Endothelial cell of umbilical vein (primary cell): ENCODE data around the gene ILKAP. TPM values are rescaled to one million over a fixed set of nuclear protein-coding genes. Genes with fewer than 3 reads are reported as not detected.

Experiments
- BruUV-seq: library from RNA; stranded (reverse); fragments of 400-500 nt; replicated peaks from 2 replicates; lab custom pipeline; 2021; lab: Mats Ljungman, UMichigan
- CTCF ChIA-PET: fragments of 300-600, 350-600 bp; sonication (Branson Sonifier 250); formaldehyde crosslinking; loops from one replicate; lab custom pipeline; 2021; ENCODE audit warnings: antibody characterized with exemption, inconsistent platforms; lab: Charles Lee
- POLR2A ChIA-PET: fragments of 300-600, 350-600 bp; sonication (Branson Sonifier 250); formaldehyde crosslinking; loops from one replicate; lab custom pipeline; 2021; ENCODE audit warnings: antibody characterized with exemption, inconsistent platforms; lab: Charles Lee
- DNase-seq: peaks from one replicate; pipeline ENCODE4 v3.0.0-alpha.2; 2011; ENCODE audit warnings: low read depth, low spot score
- FAIRE-seq: peaks from 2 replicates; lab custom pipeline; 2011; peaks lifted over from hg19 to GRCh38; lab: Jason Lieb, UNC
- H2AFZ ChIP-seq: 2 replicates; pipeline ENCODE4 v1.6.0; 2012; ENCODE audit warnings: low read depth, low read length, control low read depth, inconsistent platforms
- H3K27ac ChIP-seq: 2 replicates; pipeline ENCODE4 v1.5.1; 2011; ENCODE audit warnings: low read depth, mild to moderate bottlenecking, control low read depth, low read length, moderate library complexity; ENCODE audit not compliant: insufficient read depth
- H3K27me3 ChIP-seq, 2 experiments: 2 replicates each; pipeline versions ENCODE4 v1.6.0 to v1.6.1; 2011; ENCODE audit warnings: low read length in 2 of 2, mixed read lengths in 1 of 2; ENCODE audit not compliant: control insufficient read depth in 2 of 2, insufficient read depth in 2 of 2
- H3K36me3 ChIP-seq, 2 experiments: 2 replicates in 1 of 2; 3 replicates in 1 of 2; pipeline ENCODE4 v1.5.1; 2011; ENCODE audit warnings: low read length in 2 of 2, mild to moderate bottlenecking in 1 of 2, moderate library complexity in 1 of 2; ENCODE audit not compliant: control insufficient read depth in 2 of 2, insufficient read depth in 2 of 2; ENCODE audit errors: extremely low read depth in 1 of 2
- H3K4me1 ChIP-seq: 3 replicates; pipeline ENCODE4 v1.5.1; 2011; ENCODE audit warnings: mild to moderate bottlenecking, low read length; ENCODE audit not compliant: control insufficient read depth, insufficient read depth; ENCODE audit errors: extremely low read depth
- H3K4me2 ChIP-seq: 2 replicates; pipeline ENCODE4 v1.6.1; 2011; ENCODE audit warnings: low read length, control low read depth, mixed read lengths; ENCODE audit not compliant: insufficient read depth
- H3K4me3 ChIP-seq, 3 experiments: fragments of 200-600 bp in 1 of 3; sonication (generic), shearing (Covaris generic) in 1 of 3; replicated peaks in 1 of 3; 2 replicates each; pipeline ENCODE4 v1.5.1; 2011 to 2016; ENCODE audit warnings: control low read depth in 3 of 3, low read length in 3 of 3, mild to moderate bottlenecking in 2 of 3, inconsistent platforms in 1 of 3, low read depth in 1 of 3, moderate library complexity in 1 of 3; ENCODE audit not compliant: insufficient read depth in 1 of 3
- H3K79me2 ChIP-seq: 2 replicates; pipeline ENCODE4 v1.6.0; 2012; ENCODE audit warnings: low read length, inconsistent platforms; ENCODE audit not compliant: control insufficient read depth, insufficient read depth
- H3K9ac ChIP-seq: replicated peaks from 2 replicates; pipeline ENCODE3; 2011; ENCODE audit warnings: low read length, control low read depth; ENCODE audit not compliant: insufficient read depth; ENCODE audit errors: extremely low read depth
- H3K9me1 ChIP-seq: replicated peaks from 3 replicates; pipeline ENCODE4 v1.6.0; 2011; ENCODE audit warnings: mild to moderate bottlenecking, low read length; ENCODE audit not compliant: control insufficient read depth, insufficient read depth; ENCODE audit errors: extremely low read depth
- H3K9me3 ChIP-seq: replicated peaks from 2 replicates; pipeline ENCODE4 v1.5.1; 2012; ENCODE audit warnings: low read length, inconsistent platforms; ENCODE audit not compliant: control insufficient read depth, insufficient read depth
- H4K20me1 ChIP-seq: replicated peaks from 2 replicates; pipeline ENCODE3; 2011; ENCODE audit warnings: mild to moderate bottlenecking, low read length; ENCODE audit not compliant: control insufficient read depth, insufficient read depth; ENCODE audit errors: extremely low read depth
- EZH2 ChIP-seq: IDR thresholded peaks from 2 replicates; pipeline ENCODE4 v1.6.1; 2012; ENCODE audit warnings: borderline replicate concordance, low read depth, mild to moderate bottlenecking, moderate library complexity, low read length, inconsistent platforms; ENCODE audit not compliant: severe bottlenecking
- FOS ChIP-seq: IDR thresholded peaks from 2 replicates; pipeline ENCODE4 v1.6.1; 2011; ENCODE audit warnings: mild to moderate bottlenecking, low read length, moderate library complexity, borderline replicate concordance; ENCODE audit not compliant: insufficient read depth
- GATA2 ChIP-seq: IDR thresholded peaks from 2 replicates; pipeline ENCODE4 v1.7.0; 2011; ENCODE audit warnings: low read depth, mild to moderate bottlenecking, moderate library complexity, mixed read lengths, low read length; ENCODE audit not compliant: insufficient read length, insufficient read depth
- JUN ChIP-seq: IDR thresholded peaks from 2 replicates; pipeline ENCODE4 v1.6.1; 2011; ENCODE audit warnings: borderline replicate concordance, low read depth; ENCODE audit not compliant: insufficient read length, insufficient read depth
- MYC ChIP-seq: IDR thresholded peaks from one replicate; pipeline ENCODE4 v1.6.1; 2011; ENCODE audit warnings: mild to moderate bottlenecking, low read depth, low read length
- POLR2A ChIP-seq: IDR thresholded peaks from 2 replicates; pipeline ENCODE4 v1.6.1; 2012; ENCODE audit warnings: low read depth, mild to moderate bottlenecking, control low read depth, low read length
- POLR2AphosphoS5 ChIP-seq: IDR thresholded peaks from 2 replicates; pipeline ENCODE4 v1.6.1; 2012; ENCODE audit warnings: low read depth, mild to moderate bottlenecking, control low read depth, low read length, moderate library complexity; ENCODE audit not compliant: insufficient read depth
- dilution Hi-C: fragments of 300-500 bp; cut with MboI; formaldehyde crosslinking; loops from one replicate; pipeline ENCODE4 v1.15.0; 2019; ENCODE audit warnings: low sequenced_read_pairs; ENCODE audit not compliant: extremely low pct_ligation_motif_present
- intact Hi-C: fragments of 100-400 bp; cut with micrococcal nuclease; formaldehyde crosslinking; loops from one replicate; pipeline ENCODE4 v1.10.0; 2022
- polyA plus RNA-seq, 4 experiments: library from polyadenylated mRNA; depleted of rRNA in 3 of 4; stranded (reverse) in 3 of 4; unstranded in 1 of 4; fragments of >200 nt; gene quantifications; 2 replicates each; pipeline versions ENCODE4 v1.2.1 to v1.2.3, GENCODE V29; 2011 to 2012; ENCODE audit warnings: missing spikeins in 1 of 4
- total RNA-seq: library from RNA; stranded (reverse); gene quantifications from 2 replicates; pipeline ENCODE4 v1.2.3, GENCODE V29; 2021
- TF ChIP-seq, protein P1 (sequence below), 2 donors: IDR thresholded peaks; 1 replicate in 1 of 2; 2 replicates in 1 of 2; pipeline ENCODE4 v1.5.1; 2011; ENCODE audit warnings: low read length in 2 of 2, mild to moderate bottlenecking in 2 of 2, moderate library complexity in 2 of 2, control low read depth in 1 of 2, inconsistent platforms in 1 of 2, low read depth in 1 of 2; ENCODE audit not compliant: insufficient read depth in 1 of 2; ENCODE audit errors: extremely low read depth in 1 of 2
- TF ChIP-seq, protein P2 (sequence below): IDR thresholded peaks from 2 replicates; pipeline ENCODE4 v1.6.1; 2011; ENCODE audit not compliant: insufficient read depth, insufficient read length

The ILKAP gene
- total and polyA plus RNA-seq, 2 donors (not counting 3 experiments of a cell fraction or from before 2014, with no cell fraction given): 49.2 to 49.8 TPM

DNA sequence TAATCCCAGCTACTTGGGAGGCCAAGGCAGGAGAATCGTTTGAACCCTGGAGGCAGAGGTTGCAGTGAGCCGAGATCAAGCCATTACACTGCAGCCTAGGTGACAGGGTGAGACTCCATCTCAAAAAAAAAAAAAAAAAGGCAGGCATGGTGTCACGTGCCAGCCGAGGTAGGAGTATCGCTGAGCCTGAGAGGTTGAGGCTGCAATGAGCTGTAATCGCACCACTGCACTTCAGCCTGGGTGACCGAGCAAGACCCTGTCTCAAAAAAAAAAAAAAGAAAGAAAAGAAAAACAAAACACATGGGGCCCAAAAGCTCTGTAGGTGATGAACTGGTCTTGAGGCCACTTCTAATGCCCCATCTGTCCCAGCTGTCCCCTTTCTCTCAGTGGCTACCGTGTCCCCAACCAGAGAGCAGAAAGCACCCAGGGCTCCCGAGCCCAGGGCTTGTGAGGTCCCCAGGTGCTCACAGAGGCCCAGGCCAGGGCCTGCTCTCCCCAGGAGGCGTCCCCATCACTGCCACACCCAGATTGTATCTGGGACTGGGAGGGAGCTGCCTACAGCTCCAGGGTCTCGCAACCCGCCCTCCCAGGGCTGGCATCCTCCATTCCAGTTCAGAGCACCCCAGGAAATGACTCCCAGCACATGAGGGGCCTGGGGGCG is 56.5 kb downstream of the ILKAP start:
- no peaks in the 10 kb centered on the region for H3K79me2 ChIP-seq
- H3K9me3 ChIP-seq: no peaks in the 10 kb centered on the region
- no peaks in the 10 kb centered on the region for H4K20me1 ChIP-seq
- H3K36me3 ChIP-seq: no peaks in the 10 kb centered on the region
- CTCF ChIA-PET: no interaction called here
- TF ChIP-seq, protein P1, sequence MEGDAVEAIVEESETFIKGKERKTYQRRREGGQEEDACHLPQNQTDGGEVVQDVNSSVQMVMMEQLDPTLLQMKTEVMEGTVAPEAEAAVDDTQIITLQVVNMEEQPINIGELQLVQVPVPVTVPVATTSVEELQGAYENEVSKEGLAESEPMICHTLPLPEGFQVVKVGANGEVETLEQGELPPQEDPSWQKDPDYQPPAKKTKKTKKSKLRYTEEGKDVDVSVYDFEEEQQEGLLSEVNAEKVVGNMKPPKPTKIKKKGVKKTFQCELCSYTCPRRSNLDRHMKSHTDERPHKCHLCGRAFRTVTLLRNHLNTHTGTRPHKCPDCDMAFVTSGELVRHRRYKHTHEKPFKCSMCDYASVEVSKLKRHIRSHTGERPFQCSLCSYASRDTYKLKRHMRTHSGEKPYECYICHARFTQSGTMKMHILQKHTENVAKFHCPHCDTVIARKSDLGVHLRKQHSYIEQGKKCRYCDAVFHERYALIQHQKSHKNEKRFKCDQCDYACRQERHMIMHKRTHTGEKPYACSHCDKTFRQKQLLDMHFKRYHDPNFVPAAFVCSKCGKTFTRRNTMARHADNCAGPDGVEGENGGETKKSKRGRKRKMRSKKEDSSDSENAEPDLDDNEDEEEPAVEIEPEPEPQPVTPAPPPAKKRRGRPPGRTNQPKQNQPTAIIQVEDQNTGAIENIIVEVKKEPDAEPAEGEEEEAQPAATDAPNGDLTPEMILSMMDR (IDR thresholded peaks at IDR 0.05; ENCODE audit: extremely low read depth in 1 of 2, insufficient read depth in 1 of 2, low read depth in 1 of 2, low read length in 2 of 2): no peak
- no peak for TF ChIP-seq POLR2A
- no peak for TF ChIP-seq EZH2
- no peak for TF ChIP-seq GATA2
- H3K9ac ChIP-seq: no peak overlapping the region
- no peak overlapping the region for H3K4me2 ChIP-seq
- BruUV-seq: no TSS peak
- no peaks in the 10 kb centered on the region for H3K4me1 ChIP-seq
- no peak for DNase-seq
- POLR2A ChIA-PET: no interaction called here
- no peak overlapping the region for H2AFZ ChIP-seq
- H3K27me3 ChIP-seq: no peaks in the 10 kb centered on the region
- no peak for FAIRE-seq
- no peak overlapping the region for H3K4me3 ChIP-seq
- intact Hi-C loops (no loop called here), dilution Hi-C loops (no loop called here)
- H3K9me1 ChIP-seq: no peaks in the 10 kb centered on the region
- no peak overlapping the region for H3K27ac ChIP-seq

DNA sequence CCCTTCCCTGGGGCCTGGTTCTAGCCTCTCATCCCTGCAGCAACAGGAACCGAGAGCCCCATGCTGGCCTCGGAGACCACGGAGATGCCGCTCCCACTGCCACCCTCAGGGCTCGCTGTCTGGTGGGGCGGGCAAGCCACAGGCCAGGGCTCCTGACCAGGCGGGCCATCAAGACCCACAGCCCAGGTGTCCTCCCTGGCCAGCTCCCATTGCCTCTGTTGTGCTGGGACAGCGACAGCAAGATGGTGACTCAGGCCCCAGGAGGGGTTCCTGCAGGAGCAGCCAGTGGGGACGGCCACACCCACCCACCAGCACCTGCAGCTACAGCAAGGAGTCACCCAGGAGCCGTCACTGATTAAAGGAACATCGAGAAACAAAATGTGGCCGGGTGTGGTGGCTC is 57.6 kb downstream of the ILKAP start:
- no peak overlapping the region for H3K27ac ChIP-seq
- no peaks in the 10 kb centered on the region for H4K20me1 ChIP-seq
- DNase-seq (no peak), FAIRE-seq (no peak)
- ChIA-PET CTCF (no interaction called here), POLR2A (no interaction called here)
- TF ChIP-seq FOS (no peak), POLR2AphosphoS5 (no peak), JUN (no peak), MYC (no peak), GATA2 (no peak), POLR2A (no peak), EZH2 (no peak)
- TF ChIP-seq, protein P2, sequence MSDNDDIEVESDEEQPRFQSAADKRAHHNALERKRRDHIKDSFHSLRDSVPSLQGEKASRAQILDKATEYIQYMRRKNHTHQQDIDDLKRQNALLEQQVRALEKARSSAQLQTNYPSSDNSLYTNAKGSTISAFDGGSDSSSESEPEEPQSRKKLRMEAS: no peak
- TF ChIP-seq, protein P1 (IDR thresholded peaks at IDR 0.05; ENCODE audit: extremely low read depth in 1 of 2, insufficient read depth in 1 of 2, low read depth in 1 of 2, low read length in 2 of 2): no peak
- no peaks in the 10 kb centered on the region for H3K9me1 ChIP-seq
- dilution Hi-C loops (no loop called here), intact Hi-C loops (no loop called here)
- no peaks in the 10 kb centered on the region for H3K4me1 ChIP-seq
- H3K4me2 ChIP-seq: no peak overlapping the region
- no peaks in the 10 kb centered on the region for H3K9me3 ChIP-seq
- no peak overlapping the region for H3K4me3 ChIP-seq
- no peaks in the 10 kb centered on the region for H3K36me3 ChIP-seq
- H3K79me2 ChIP-seq: no peaks in the 10 kb centered on the region
- no peak overlapping the region for H3K9ac ChIP-seq
- H3K27me3 ChIP-seq: no peaks in the 10 kb centered on the region
- no peak overlapping the region for H2AFZ ChIP-seq
- BruUV-seq: no TSS peak
